Measurements from ENCODE around the gene TP53TG3D.
"Not testable (repeated sequence)": the region's sequence is repeated elsewhere in the genome, so short reads cannot be mapped to it uniquely, and the experiment has no call there.

DNA sequence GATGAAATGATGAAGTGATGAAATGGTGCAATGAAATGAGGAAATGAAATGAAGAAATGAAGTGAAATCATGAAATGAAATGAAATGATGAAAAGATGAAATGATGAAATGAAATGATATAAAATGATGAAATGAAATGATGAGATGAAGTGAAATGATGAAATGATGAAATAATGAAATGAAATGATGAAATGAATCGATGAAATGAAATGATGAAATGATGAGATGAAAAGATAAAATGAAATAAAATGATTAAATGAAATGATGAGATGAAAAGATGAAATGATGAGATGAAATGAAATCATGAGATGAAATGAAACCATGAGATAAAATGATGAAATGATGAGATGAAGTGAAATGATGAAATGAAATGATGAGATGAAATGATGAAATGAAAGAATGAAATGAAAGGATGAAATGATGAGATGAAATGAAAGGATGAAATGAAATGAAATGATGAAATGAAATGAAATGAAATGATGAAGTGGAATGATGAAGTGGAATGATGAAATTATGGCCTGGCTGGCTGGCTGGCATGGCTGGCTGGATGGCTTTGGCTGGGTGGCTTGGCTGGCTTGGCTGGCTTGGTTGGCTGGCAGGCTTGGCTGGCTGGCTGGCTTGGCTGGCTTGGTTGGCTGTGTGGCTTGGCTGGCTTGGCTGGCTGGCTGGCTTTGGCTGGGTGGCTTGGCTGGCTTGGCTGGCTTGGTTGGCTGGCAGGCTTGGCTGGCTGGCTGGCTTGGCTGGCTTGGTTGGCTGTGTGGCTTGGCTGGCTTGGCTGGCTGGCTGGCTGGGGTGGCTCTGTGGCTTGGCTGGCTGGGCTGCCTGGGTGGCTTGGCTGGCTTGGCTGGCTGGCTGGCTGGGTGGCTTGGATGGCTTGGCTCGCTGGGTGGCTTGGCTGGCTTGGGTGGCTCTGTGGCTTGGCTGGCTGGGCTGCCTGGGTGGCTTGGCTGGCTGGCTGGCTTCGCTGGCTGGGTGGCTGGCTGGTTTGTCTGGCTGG is 32.0 kb downstream of the TP53TG3D start:
- TF ChIP-seq, protein P1, sequence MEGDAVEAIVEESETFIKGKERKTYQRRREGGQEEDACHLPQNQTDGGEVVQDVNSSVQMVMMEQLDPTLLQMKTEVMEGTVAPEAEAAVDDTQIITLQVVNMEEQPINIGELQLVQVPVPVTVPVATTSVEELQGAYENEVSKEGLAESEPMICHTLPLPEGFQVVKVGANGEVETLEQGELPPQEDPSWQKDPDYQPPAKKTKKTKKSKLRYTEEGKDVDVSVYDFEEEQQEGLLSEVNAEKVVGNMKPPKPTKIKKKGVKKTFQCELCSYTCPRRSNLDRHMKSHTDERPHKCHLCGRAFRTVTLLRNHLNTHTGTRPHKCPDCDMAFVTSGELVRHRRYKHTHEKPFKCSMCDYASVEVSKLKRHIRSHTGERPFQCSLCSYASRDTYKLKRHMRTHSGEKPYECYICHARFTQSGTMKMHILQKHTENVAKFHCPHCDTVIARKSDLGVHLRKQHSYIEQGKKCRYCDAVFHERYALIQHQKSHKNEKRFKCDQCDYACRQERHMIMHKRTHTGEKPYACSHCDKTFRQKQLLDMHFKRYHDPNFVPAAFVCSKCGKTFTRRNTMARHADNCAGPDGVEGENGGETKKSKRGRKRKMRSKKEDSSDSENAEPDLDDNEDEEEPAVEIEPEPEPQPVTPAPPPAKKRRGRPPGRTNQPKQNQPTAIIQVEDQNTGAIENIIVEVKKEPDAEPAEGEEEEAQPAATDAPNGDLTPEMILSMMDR (IDR thresholded peaks at IDR 0.05) = not testable (repeated sequence)
- TF ChIP-seq POLR2AphosphoS5 (IDR thresholded peaks at IDR 0.05) = not testable (repeated sequence)

Measured in transverse colon (tissue), 4 donors.